GM03348 (cell line): Measurements from ENCODE around the gene IL12RB1.
"Not testable (repeated sequence)": the region's sequence is repeated elsewhere in the genome, so short reads cannot be mapped to it uniquely, and the experiment has no call there.

Experiments used
- DNase-seq: peaks from one replicate; pipeline ENCODE4 v3.0.0; 2012; ENCODE audit warnings: low spot score

IL12RB1 gene

GRCh38 chr19:18112989-18113478 lies 26.3 kb upstream of the IL12RB1 start:
- DNase-seq = peak; percentile 91

- DNase-seq = no peak
Observed at GRCh38 chr19:18110609-18111232, 24.0 kb upstream of the IL12RB1 start.

- peak; percentile 84 for DNase-seq
Observed at GRCh38 chr19:18109733-18110608, 23.2 kb upstream of the IL12RB1 start.

- no peak for DNase-seq
Observed at GRCh38 chr19:18109341-18109732, 22.6 kb upstream of the IL12RB1 start.

- DNase-seq = no peak
Observed at GRCh38 chr19:18108897-18109296, 22.2 kb upstream of the IL12RB1 start.

GRCh38 chr19:18107235-18107634 lies 20.5 kb upstream of the IL12RB1 start:
- no peak for DNase-seq

- DNase-seq = not testable (repeated sequence)
Observed at GRCh38 chr19:18105259-18105658, 18.5 kb upstream of the IL12RB1 start.

GRCh38 chr19:18104793-18105131 lies 18.0 kb upstream of the IL12RB1 start:
- no peak for DNase-seq

GRCh38 chr19:18102916-18103542 lies 16.3 kb upstream of the IL12RB1 start:
- no peak for DNase-seq

GRCh38 chr19:18101268-18101667 lies 14.5 kb upstream of the IL12RB1 start:
- no peak for DNase-seq

GRCh38 chr19:18100710-18101109 lies 14.0 kb upstream of the IL12RB1 start:
- DNase-seq = no peak

GRCh38 chr19:18099623-18099995 lies 12.9 kb upstream of the IL12RB1 start:
- DNase-seq = no peak

- DNase-seq = no peak
Observed at GRCh38 chr19:18098891-18099622, 12.3 kb upstream of the IL12RB1 start.

GRCh38 chr19:18097993-18098890 lies 11.5 kb upstream of the IL12RB1 start:
- DNase-seq = no peak

GRCh38 chr19:18097217-18097992 lies 10.7 kb upstream of the IL12RB1 start, which contains the start of gene MAST3:
TSS of gene MAST3 (plus strand) at chr19:18097778. CDS start at chr19:18097793, 15 bp downstream.
- peak; percentile 99 for DNase-seq

- no peak for DNase-seq
Observed at GRCh38 chr19:18096258-18096657, 9.5 kb upstream of the IL12RB1 start.

GRCh38 chr19:18093439-18094161 lies 6.9 kb upstream of the IL12RB1 start:
- DNase-seq = peak; percentile 54

GRCh38 chr19:18091217-18091608 lies 4.5 kb upstream of the IL12RB1 start:
- DNase-seq = no peak

GRCh38 chr19:18090545-18091216 lies 3.9 kb upstream of the IL12RB1 start:
- no peak for DNase-seq
